Measurements from ENCODE around the gene IL22RA2.

DNA sequence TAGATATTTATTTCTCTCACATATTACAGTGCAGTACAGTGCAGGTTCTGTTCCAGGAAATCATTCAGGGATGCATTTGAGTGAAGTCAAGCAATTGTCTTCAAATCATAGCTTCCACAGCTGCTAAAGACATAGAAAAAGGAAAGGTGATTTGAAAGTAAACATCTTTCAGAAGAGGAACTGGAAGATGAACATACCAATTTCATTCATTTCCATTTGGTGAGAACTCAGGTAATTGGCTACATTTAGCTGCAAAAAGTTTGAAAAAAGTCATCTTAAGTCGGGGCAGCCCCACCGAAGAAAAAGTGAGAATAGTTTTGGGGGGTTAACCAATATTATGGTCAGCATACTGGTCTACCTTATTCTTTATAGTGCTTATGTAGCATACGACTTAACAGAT lies 67.3 kb downstream of the IL22RA2 start:
- TF ChIP-seq, protein P1, sequence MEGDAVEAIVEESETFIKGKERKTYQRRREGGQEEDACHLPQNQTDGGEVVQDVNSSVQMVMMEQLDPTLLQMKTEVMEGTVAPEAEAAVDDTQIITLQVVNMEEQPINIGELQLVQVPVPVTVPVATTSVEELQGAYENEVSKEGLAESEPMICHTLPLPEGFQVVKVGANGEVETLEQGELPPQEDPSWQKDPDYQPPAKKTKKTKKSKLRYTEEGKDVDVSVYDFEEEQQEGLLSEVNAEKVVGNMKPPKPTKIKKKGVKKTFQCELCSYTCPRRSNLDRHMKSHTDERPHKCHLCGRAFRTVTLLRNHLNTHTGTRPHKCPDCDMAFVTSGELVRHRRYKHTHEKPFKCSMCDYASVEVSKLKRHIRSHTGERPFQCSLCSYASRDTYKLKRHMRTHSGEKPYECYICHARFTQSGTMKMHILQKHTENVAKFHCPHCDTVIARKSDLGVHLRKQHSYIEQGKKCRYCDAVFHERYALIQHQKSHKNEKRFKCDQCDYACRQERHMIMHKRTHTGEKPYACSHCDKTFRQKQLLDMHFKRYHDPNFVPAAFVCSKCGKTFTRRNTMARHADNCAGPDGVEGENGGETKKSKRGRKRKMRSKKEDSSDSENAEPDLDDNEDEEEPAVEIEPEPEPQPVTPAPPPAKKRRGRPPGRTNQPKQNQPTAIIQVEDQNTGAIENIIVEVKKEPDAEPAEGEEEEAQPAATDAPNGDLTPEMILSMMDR (IDR thresholded peaks at IDR 0.05; ENCODE audit: borderline replicate concordance, extremely low read depth, low read length, poor library complexity, severe bottlenecking): no peak
- TF ChIP-seq EZH2 (IDR thresholded peaks at IDR 0.05; ENCODE audit: borderline replicate concordance, low read depth, low read length, severe bottlenecking): no peak
